HUES64 (cell line): ENCODE results near the gene GPATCH8. TPM values are rescaled to one million over a fixed set of nuclear protein-coding genes. Genes with fewer than 3 reads are reported as not detected.

Source experiments
- H3K27ac ChIP-seq: 2 replicates; pipeline ENCODE4 v1.7.0; 2013; ENCODE audit warnings: low read depth, low read length, inconsistent platforms
- H3K27me3 ChIP-seq: 2 replicates; pipeline ENCODE4 v1.6.1; 2013; ENCODE audit warnings: mild to moderate bottlenecking, low read length; ENCODE audit not compliant: insufficient read depth
- H3K36me3 ChIP-seq: 2 replicates; pipeline ENCODE4 v1.6.1; 2013; ENCODE audit warnings: mild to moderate bottlenecking, low read length; ENCODE audit not compliant: insufficient read depth
- H3K4me1 ChIP-seq: 2 replicates; pipeline ENCODE4 v1.6.1; 2013; ENCODE audit warnings: mild to moderate bottlenecking, low read length, moderate library complexity; ENCODE audit not compliant: insufficient read depth
- H3K4me3 ChIP-seq: 2 replicates; pipeline ENCODE4 v1.5.1; 2013; ENCODE audit warnings: mild to moderate bottlenecking, low read length, moderate library complexity
- H3K9ac ChIP-seq: 2 replicates; pipeline ENCODE4 v1.6.1; 2013; ENCODE audit warnings: mild to moderate bottlenecking, low read depth, low read length
- H3K9me3 ChIP-seq: 2 replicates; pipeline ENCODE4 v1.6.1; 2013; ENCODE audit warnings: low read depth, low read length; ENCODE audit not compliant: insufficient read depth
- WGBS: fragments of 150-250, 120-280 bp; methylation state at CpG from one replicate; pipeline ENCODE4 v1.1.7; 2013; ENCODE audit warnings: missing lambda C conversion rate; 5-methylcytosine and 5-hydroxymethylcytosine counted together
- polyA plus RNA-seq, 2 experiments: library from polyadenylated mRNA; stranded (reverse); fragments of 50-300 nt; gene quantifications; one replicate each; pipeline ENCODE4 v1.2.3, GENCODE V29; 2013

The GPATCH8 gene
- polyA plus RNA-seq (2013, experiment 1 of 2) = 23.3 TPM
- polyA plus RNA-seq (2013, experiment 2 of 2) = 26.7 TPM

GRCh38 chr17:44503147-44504029, at the start of gene GPATCH8:
Gene GPATCH8, minus strand, starts transcription at chr17:44503406. Its CDS starts 36 bp downstream, at chr17:44503370.
- H3K4me1 ChIP-seq = peaks cover 28% of the 10 kb centered on the region
- H3K27me3 ChIP-seq = no peaks in the 10 kb centered on the region
- peak within 1 kb of the TSS; percentile 99 for H3K9ac ChIP-seq
- peak within 1 kb of the TSS; percentile 98 for H3K27ac ChIP-seq
- 3% methylated on average over 71 of the region's 71 CpGs for WGBS
- H3K36me3 ChIP-seq = peaks cover 6% of the 10 kb centered on the region; the same call in 1 of the 2 replicates
- peak within 1 kb of the TSS; percentile 91 for H3K4me3 ChIP-seq
- no peaks in the 10 kb centered on the region for H3K9me3 ChIP-seq

GRCh38 chr17:44552361-44552760, 49.2 kb upstream of the GPATCH8 start:
- Histone ChIP-seq H3K9ac (no peak overlapping the region), H3K4me3 (no peak overlapping the region), H3K27me3 (peaks cover 28% of the 10 kb centered on the region; the same call in 1 of the 2 replicates), H3K4me1 (peaks cover 40% of the 10 kb centered on the region), H3K36me3 (no peaks in the 10 kb centered on the region), H3K27ac (no peak overlapping the region), H3K9me3 (no peaks in the 10 kb centered on the region)
- WGBS = 87% methylated on average over 9 of the region's 9 CpGs

GRCh38 chr17:44549686-44550085, 46.5 kb upstream of the GPATCH8 start:
- Histone ChIP-seq H3K36me3 (no peaks in the 10 kb centered on the region), H3K27me3 (peaks cover 52% of the 10 kb centered on the region), H3K27ac (no peak overlapping the region), H3K4me1 (peaks cover 38% of the 10 kb centered on the region), H3K4me3 (no peak overlapping the region), H3K9me3 (no peaks in the 10 kb centered on the region), H3K9ac (no peak overlapping the region)
- 62% methylated on average over 6 of the region's 6 CpGs for WGBS

- Histone ChIP-seq H3K27ac (peak overlapping the region; percentile 82; the same call in 1 of the 2 replicates), H3K9me3 (no peaks in the 10 kb centered on the region), H3K9ac (no peak overlapping the region), H3K4me3 (no peak overlapping the region), H3K4me1 (peaks cover 49% of the 10 kb centered on the region), H3K36me3 (no peaks in the 10 kb centered on the region), H3K27me3 (peaks cover 62% of the 10 kb centered on the region)
- WGBS = 91% methylated on average over 3 of the region's 3 CpGs
These were observed 45.4 kb upstream of the GPATCH8 start for GRCh38 chr17:44548376-44549230.

GRCh38 chr17:44547625-44548267, 44.5 kb upstream of the GPATCH8 start:
- 47% methylated on average over 3 of the region's 4 CpGs for WGBS
- no peaks in the 10 kb centered on the region for H3K36me3 ChIP-seq
- H3K9ac ChIP-seq = peak overlapping the region; percentile 34; the same call in 1 of the 2 replicates
- no peaks in the 10 kb centered on the region for H3K9me3 ChIP-seq
- peak overlapping the region; percentile 23; the same call in 1 of the 2 replicates for H3K4me3 ChIP-seq
- H3K4me1 ChIP-seq = peaks cover 55% of the 10 kb centered on the region
- peak overlapping the region; percentile 82 for H3K27ac ChIP-seq
- peaks cover 64% of the 10 kb centered on the region for H3K27me3 ChIP-seq

GRCh38 chr17:44546671-44547606, 43.7 kb upstream of the GPATCH8 start:
- peak overlapping the region; percentile 34; the same call in 1 of the 2 replicates for H3K9ac ChIP-seq

GRCh38 chr17:44543905-44544523, 40.8 kb upstream of the GPATCH8 start:
- H3K27ac ChIP-seq = peak overlapping the region; percentile 91
- no peaks in the 10 kb centered on the region for H3K36me3 ChIP-seq
- peaks cover 59% of the 10 kb centered on the region for H3K4me1 ChIP-seq
- peak overlapping the region; percentile 53; the same call in 1 of the 2 replicates for H3K9ac ChIP-seq
- H3K27me3 ChIP-seq = peaks cover 69% of the 10 kb centered on the region
- 55% methylated on average over 5 of the region's 5 CpGs for WGBS
- peak overlapping the region; percentile 41 for H3K4me3 ChIP-seq
- no peaks in the 10 kb centered on the region for H3K9me3 ChIP-seq

More at GRCh38 chr17:44546671-44547606, 43.7 kb upstream of the GPATCH8 start:
- no peak overlapping the region for H3K4me3 ChIP-seq
- no peaks in the 10 kb centered on the region for H3K9me3 ChIP-seq
- peaks cover 64% of the 10 kb centered on the region for H3K27me3 ChIP-seq
- WGBS = 58% methylated on average over 4 of the region's 4 CpGs
- peak overlapping the region; percentile 82 for H3K27ac ChIP-seq
- no peaks in the 10 kb centered on the region for H3K36me3 ChIP-seq
- peaks cover 61% of the 10 kb centered on the region for H3K4me1 ChIP-seq

GRCh38 chr17:44543213-44543904, 40.2 kb upstream of the GPATCH8 start:
- Histone ChIP-seq H3K27me3 (peaks cover 74% of the 10 kb centered on the region), H3K4me1 (peaks cover 54% of the 10 kb centered on the region), H3K4me3 (peak overlapping the region; percentile 41), H3K27ac (peak overlapping the region; percentile 91), H3K9ac (peak overlapping the region; percentile 53; the same call in 1 of the 2 replicates), H3K9me3 (no peaks in the 10 kb centered on the region), H3K36me3 (no peaks in the 10 kb centered on the region)
- WGBS = 3% methylated on average over 3 of the region's 5 CpGs

GRCh38 chr17:44541884-44542581, 38.8 kb upstream of the GPATCH8 start:
- H3K4me1 ChIP-seq = peaks cover 43% of the 10 kb centered on the region
- peak overlapping the region; percentile 19 for H3K4me3 ChIP-seq
- 3% methylated on average over 8 of the region's 8 CpGs for WGBS
- H3K27me3 ChIP-seq = peaks cover 82% of the 10 kb centered on the region
- no peak overlapping the region for H3K9ac ChIP-seq
- H3K9me3 ChIP-seq = no peaks in the 10 kb centered on the region
- H3K36me3 ChIP-seq = no peaks in the 10 kb centered on the region
- peak overlapping the region; percentile 76 for H3K27ac ChIP-seq
